GM18861 (cell line): ENCODE measurements around the gene DYSF.

Experiments used
- ATAC-seq: cut with Tn5 transposase; IDR thresholded peaks from one replicate; pipeline ENCODE4 v1.9.1; 2021; ENCODE audit not compliant: unreplicated experiment

The DYSF gene

GRCh38 chr2:71668326-71669057 lies 215.1 kb downstream of the DYSF start:
- no peak for ATAC-seq

GRCh38 chr2:71669058-71669456 lies 215.7 kb downstream of the DYSF start:
- no peak for ATAC-seq

GRCh38 chr2:71669628-71670429 lies 216.5 kb downstream of the DYSF start:
- ATAC-seq, result no peak

GRCh38 chr2:71670430-71670795 lies 217.1 kb downstream of the DYSF start:
- ATAC-seq, result no peak

GRCh38 chr2:71671203-71671854 lies 218.0 kb downstream of the DYSF start:
- ATAC-seq, result no peak

GRCh38 chr2:71671895-71672825 lies 218.8 kb downstream of the DYSF start:
- ATAC-seq, result no peak

GRCh38 chr2:71672826-71673795 lies 219.8 kb downstream of the DYSF start:
- ATAC-seq, result no peak

- no peak for ATAC-seq
Measured at GRCh38 chr2:71674158-71674851, 220.9 kb downstream of the DYSF start.

- no peak for ATAC-seq
Measured at GRCh38 chr2:71675296-71675695, 221.9 kb downstream of the DYSF start.

- ATAC-seq, result no peak
Measured at GRCh38 chr2:71678874-71679273, 225.5 kb downstream of the DYSF start.

- ATAC-seq, result no peak
Measured at GRCh38 chr2:71679491-71679890, 226.1 kb downstream of the DYSF start.

- no peak for ATAC-seq
Measured at GRCh38 chr2:71680925-71681324, 227.6 kb downstream of the DYSF start.

- ATAC-seq, result no peak
Measured at GRCh38 chr2:71681626-71682025, 228.3 kb downstream of the DYSF start.

- no peak for ATAC-seq
Measured at GRCh38 chr2:71682341-71682740, 229.0 kb downstream of the DYSF start.

- no peak for ATAC-seq
Measured at GRCh38 chr2:71683070-71683469, 229.7 kb downstream of the DYSF start.

GRCh38 chr2:71683666-71684065 lies 230.3 kb downstream of the DYSF start:
- ATAC-seq, result no peak

- ATAC-seq, result no peak
Measured at GRCh38 chr2:71684226-71685072, 231.1 kb downstream of the DYSF start.
